Liver (tissue), 3 donors: ENCODE measurements around the gene CPNE5.

Source experiments
- CTCF ChIP-seq: fragments of 150-350 bp; IDR thresholded peaks from 2 replicates; pipeline ENCODE4 v1.5.1; 2017; ENCODE audit warnings: improper control_type of control experiment, low read depth, low read length; ENCODE audit not compliant: missing input control
- MAX ChIP-seq: IDR thresholded peaks from 2 replicates; pipeline ENCODE4 v1.6.1; 2016; ENCODE audit warnings: antibody characterized with exemption
- SP1 ChIP-seq: IDR thresholded peaks from 2 replicates; pipeline ENCODE4 v1.6.1; 2018; ENCODE audit warnings: antibody characterized with exemption, mild to moderate bottlenecking
- donor health status: healthy.
- donor health status: healthy.

DNA sequence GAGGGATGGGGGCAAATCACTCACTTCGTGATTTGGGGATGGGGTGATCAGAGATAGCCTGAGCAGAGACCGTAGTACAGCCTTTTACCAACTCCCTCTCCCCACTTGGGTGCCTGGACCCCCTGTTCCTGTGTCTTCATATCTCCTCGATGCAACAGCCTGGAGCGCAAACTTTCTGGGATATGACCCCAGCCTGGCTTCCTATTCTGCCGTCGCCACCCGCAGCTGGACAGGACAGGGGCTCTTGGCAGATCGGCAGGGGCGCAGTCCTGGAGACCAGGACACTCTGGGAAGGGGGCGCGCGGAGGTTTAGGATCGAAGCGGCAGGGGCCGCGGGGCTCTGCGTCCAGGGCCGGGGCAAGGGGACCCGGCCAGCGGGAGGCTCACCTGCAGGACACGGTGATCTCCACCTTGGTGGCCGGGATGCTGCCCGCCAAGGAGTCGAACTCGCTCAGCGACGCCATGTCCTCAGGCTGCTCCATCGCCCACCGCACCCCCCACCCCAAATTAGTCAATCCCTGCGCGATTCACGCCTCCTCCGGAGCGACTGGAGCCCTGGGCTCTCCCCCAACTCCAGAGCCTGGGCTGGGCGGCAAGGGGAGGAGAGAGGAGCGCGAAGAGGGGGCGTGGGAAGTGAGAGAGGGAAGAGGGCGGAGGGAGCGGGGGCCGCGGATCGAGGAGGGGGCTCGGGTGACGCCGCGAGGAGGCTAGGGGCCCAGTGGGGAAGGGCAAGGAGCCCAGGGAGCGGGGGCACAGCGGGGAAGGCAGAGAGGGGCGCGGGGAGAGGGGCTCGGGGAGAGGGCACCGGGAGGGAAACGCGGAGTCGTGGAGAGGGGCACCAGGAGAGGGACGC, at the start of gene CPNE5:
- TF ChIP-seq CTCF = no peak
- no peak for TF ChIP-seq SP1
- no peak for TF ChIP-seq MAX
